PC-9 (cell line): ENCODE results near the gene HSPBAP1.

Experiments
- CTCF ChIP-seq: fragments of 200-600 bp; sonication (generic); conservative IDR thresholded peaks from 2 replicates; pipeline ENCODE4 v1.6.1; 2017; ENCODE audit warnings: mixed run types, antibody characterized with exemption, mild to moderate bottlenecking, moderate library complexity
- EZH2 ChIP-seq: fragments of 200-600 bp; sonication (generic); IDR thresholded peaks from 2 replicates; pipeline ENCODE4 v1.8.0; 2017; ENCODE audit warnings: antibody characterized with exemption, low read depth

- TF ChIP-seq CTCF (no peak), EZH2 (no peak)
Observed at GRCh38 chr3:122695927-122696561, 97.6 kb downstream of the HSPBAP1 start.
